ENCODE data around the gene SHQ1.

Gene SHQ1

DNA sequence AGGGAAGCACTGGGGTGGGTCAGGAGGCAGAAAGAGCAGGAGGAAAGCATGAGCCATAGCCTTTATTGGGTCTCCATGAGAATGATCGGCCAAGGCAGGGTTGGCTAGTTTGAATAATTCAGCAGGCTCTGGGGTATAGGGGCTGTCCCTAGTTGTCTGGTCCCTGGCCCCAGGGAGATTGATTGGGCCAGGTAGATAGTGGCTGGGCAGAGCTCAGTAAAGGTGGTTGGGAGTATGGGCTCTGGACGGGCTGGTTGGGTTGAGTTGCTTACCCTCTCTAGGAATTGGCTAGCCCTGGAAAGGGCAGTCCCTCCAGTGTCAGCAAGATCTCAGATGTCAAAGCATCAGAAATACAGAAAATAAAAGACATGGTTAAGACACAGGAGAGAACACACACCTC, 148.1 kb downstream of the SHQ1 start:
- no peaks in the 10 kb centered on the region for H4K20me1 ChIP-seq (ENCODE audit: insufficient read depth, low read length, poor library complexity, severe bottlenecking)
- H3K4me2 ChIP-seq (ENCODE audit: low read depth, low read length, poor library complexity, severe bottlenecking): no peak overlapping the region
- H3K79me2 ChIP-seq (ENCODE audit: insufficient read depth, low read length): no peaks in the 10 kb centered on the region
- H3K4me1 ChIP-seq (ENCODE audit: insufficient read depth, low read length, poor library complexity, severe bottlenecking): peaks cover 10% of the 10 kb centered on the region
- H3K9me3 ChIP-seq (ENCODE audit: insufficient read depth, low read depth, low read length): no peaks in the 10 kb centered on the region
- H3K27me3 ChIP-seq (ENCODE audit: insufficient read depth, low read length, poor library complexity, severe bottlenecking): no peaks in the 10 kb centered on the region
- no peaks in the 10 kb centered on the region for H3K9me2 ChIP-seq (replicated peaks; ENCODE audit: low read depth, low read length)
- H3F3A ChIP-seq (ENCODE audit: low read depth): no peaks in the 10 kb centered on the region
- H3K4me3 ChIP-seq (ENCODE audit: low read length, poor library complexity, severe bottlenecking): no peak overlapping the region
- TF ChIP-seq EZH2phosphoT487 (IDR thresholded peaks at IDR 0.05; ENCODE audit: borderline replicate concordance): no peak
- TF ChIP-seq, protein P1, sequence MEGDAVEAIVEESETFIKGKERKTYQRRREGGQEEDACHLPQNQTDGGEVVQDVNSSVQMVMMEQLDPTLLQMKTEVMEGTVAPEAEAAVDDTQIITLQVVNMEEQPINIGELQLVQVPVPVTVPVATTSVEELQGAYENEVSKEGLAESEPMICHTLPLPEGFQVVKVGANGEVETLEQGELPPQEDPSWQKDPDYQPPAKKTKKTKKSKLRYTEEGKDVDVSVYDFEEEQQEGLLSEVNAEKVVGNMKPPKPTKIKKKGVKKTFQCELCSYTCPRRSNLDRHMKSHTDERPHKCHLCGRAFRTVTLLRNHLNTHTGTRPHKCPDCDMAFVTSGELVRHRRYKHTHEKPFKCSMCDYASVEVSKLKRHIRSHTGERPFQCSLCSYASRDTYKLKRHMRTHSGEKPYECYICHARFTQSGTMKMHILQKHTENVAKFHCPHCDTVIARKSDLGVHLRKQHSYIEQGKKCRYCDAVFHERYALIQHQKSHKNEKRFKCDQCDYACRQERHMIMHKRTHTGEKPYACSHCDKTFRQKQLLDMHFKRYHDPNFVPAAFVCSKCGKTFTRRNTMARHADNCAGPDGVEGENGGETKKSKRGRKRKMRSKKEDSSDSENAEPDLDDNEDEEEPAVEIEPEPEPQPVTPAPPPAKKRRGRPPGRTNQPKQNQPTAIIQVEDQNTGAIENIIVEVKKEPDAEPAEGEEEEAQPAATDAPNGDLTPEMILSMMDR (conservative IDR thresholded peaks at IDR 0.05; ENCODE audit: low read length): no peak
- no peak overlapping the region for H2AFZ ChIP-seq (ENCODE audit: low read length)
- H3K36me3 ChIP-seq (ENCODE audit: insufficient read depth, low read length): no peaks in the 10 kb centered on the region
- no peak overlapping the region for H3K9ac ChIP-seq (ENCODE audit: low read depth, low read length, poor library complexity, severe bottlenecking)

DNA sequence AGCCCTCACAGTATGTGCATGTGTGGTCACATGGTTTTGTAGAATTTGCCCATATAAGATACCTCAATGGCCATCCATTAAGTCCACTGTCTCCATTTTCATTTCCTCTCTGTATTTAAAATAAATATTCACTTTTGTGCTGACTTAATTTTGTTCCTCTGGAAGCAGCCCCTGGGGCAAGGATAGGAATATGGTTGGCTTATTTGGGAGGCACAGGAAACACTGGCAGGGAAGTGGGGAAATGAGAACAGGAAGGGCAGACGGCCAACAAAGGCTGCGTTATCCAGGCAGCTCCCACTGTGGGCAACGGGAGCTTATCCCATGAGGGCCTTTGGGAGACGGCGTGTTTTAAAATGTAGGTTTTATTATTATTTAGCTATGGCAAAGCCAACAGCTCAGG, 148.6 kb downstream of the SHQ1 start:
- no peak for TF ChIP-seq EZH2phosphoT487 (IDR thresholded peaks at IDR 0.05; ENCODE audit: borderline replicate concordance)
- TF ChIP-seq, protein P1 (conservative IDR thresholded peaks at IDR 0.05; ENCODE audit: low read length): no peak
- H3F3A ChIP-seq (ENCODE audit: low read depth): no peaks in the 10 kb centered on the region
- H3K9me3 ChIP-seq (ENCODE audit: insufficient read depth, low read depth, low read length): no peaks in the 10 kb centered on the region
- H3K4me2 ChIP-seq (ENCODE audit: low read depth, low read length, poor library complexity, severe bottlenecking): no peak overlapping the region
- H3K27me3 ChIP-seq (ENCODE audit: insufficient read depth, low read length, poor library complexity, severe bottlenecking): no peaks in the 10 kb centered on the region
- no peaks in the 10 kb centered on the region for H3K79me2 ChIP-seq (ENCODE audit: insufficient read depth, low read length)
- H3K4me1 ChIP-seq (ENCODE audit: insufficient read depth, low read length, poor library complexity, severe bottlenecking): peaks cover 10% of the 10 kb centered on the region
- H4K20me1 ChIP-seq (ENCODE audit: insufficient read depth, low read length, poor library complexity, severe bottlenecking): no peaks in the 10 kb centered on the region
- H3K36me3 ChIP-seq (ENCODE audit: insufficient read depth, low read length): no peaks in the 10 kb centered on the region
- H3K9me2 ChIP-seq (replicated peaks; ENCODE audit: low read depth, low read length): no peaks in the 10 kb centered on the region
- no peak overlapping the region for H3K9ac ChIP-seq (ENCODE audit: low read depth, low read length, poor library complexity, severe bottlenecking)
- no peak overlapping the region for H3K4me3 ChIP-seq (ENCODE audit: low read length, poor library complexity, severe bottlenecking)
- no peak overlapping the region for H2AFZ ChIP-seq (ENCODE audit: low read length)

Measured in Loucy (cell line).